Osteoblast (primary cell): ENCODE measurements around the gene PAX5. TPM values are rescaled to one million over a fixed set of nuclear protein-coding genes. Genes with fewer than 3 reads are reported as not detected.

Source experiments
- DNase-seq: peaks from one replicate; pipeline ENCODE4 v3.0.0; 2011; ENCODE audit warnings: low spot score, mixed read lengths; ENCODE audit not compliant: insufficient read length; ENCODE audit errors: missing footprints
- H2AFZ ChIP-seq: 2 replicates; pipeline ENCODE4 v1.6.0; 2011; ENCODE audit warnings: mild to moderate bottlenecking, low read length
- H3K27ac ChIP-seq: 2 replicates; pipeline ENCODE4 v1.5.1; 2011; ENCODE audit warnings: mild to moderate bottlenecking, low read depth, low read length, moderate library complexity
- H3K27me3 ChIP-seq: 2 replicates; pipeline ENCODE4 v1.6.0; 2012; ENCODE audit warnings: mild to moderate bottlenecking, control low read depth, inconsistent platforms, low read length, moderate library complexity; ENCODE audit not compliant: insufficient read depth
- H3K36me3 ChIP-seq: 2 replicates; pipeline ENCODE4 v1.5.1; 2011; ENCODE audit warnings: mild to moderate bottlenecking, low read length, control low read depth, moderate library complexity; ENCODE audit not compliant: insufficient read depth
- H3K4me1 ChIP-seq: 2 replicates; pipeline ENCODE4 v1.5.1; 2011; ENCODE audit warnings: mild to moderate bottlenecking, low read length, control low read depth, moderate library complexity; ENCODE audit not compliant: insufficient read depth
- H3K4me2 ChIP-seq: 2 replicates; pipeline ENCODE4 v1.6.0; 2011; ENCODE audit warnings: mild to moderate bottlenecking, low read length; ENCODE audit not compliant: insufficient read depth
- H3K4me3 ChIP-seq: fragments of 200-600 bp; sonication (generic); 3 replicates; pipeline ENCODE4 v1.5.1; 2012; ENCODE audit warnings: mild to moderate bottlenecking, low read length, inconsistent platforms; ENCODE audit not compliant: insufficient read depth
- H3K79me2 ChIP-seq: 2 replicates; pipeline ENCODE4 v1.6.0; 2012; ENCODE audit warnings: mild to moderate bottlenecking, low read length, control low read depth, inconsistent platforms; ENCODE audit not compliant: insufficient read depth
- H3K9me3 ChIP-seq: 2 replicates; pipeline ENCODE4 v1.5.1; 2011; ENCODE audit warnings: low read depth, low read length, control low read depth
- H4K20me1 ChIP-seq: 2 replicates; pipeline ENCODE4 v1.6.0; 2012; ENCODE audit warnings: mild to moderate bottlenecking, low read length, control low read depth; ENCODE audit not compliant: insufficient read depth
- CTCF ChIP-seq: IDR thresholded peaks from 2 replicates; pipeline ENCODE4 v1.5.1; 2011; ENCODE audit warnings: mild to moderate bottlenecking, low read depth, low read length, moderate library complexity; ENCODE audit errors: extremely low read depth
- total RNA-seq: library from RNA; depleted of rRNA; stranded (reverse); fragments of >200 nt; gene quantifications from 2 replicates; pipeline ENCODE4 v1.2.3, GENCODE V29; 2012

PAX5 gene
- total RNA-seq, 1 donor, result not detected

GRCh38 chr9:36939214-36939613 is 94.9 kb downstream of the PAX5 start:
- Histone ChIP-seq H3K27me3 (peaks cover 49% of the 10 kb centered on the region), H3K79me2 (no peaks in the 10 kb centered on the region), H4K20me1 (no peaks in the 10 kb centered on the region), H3K36me3 (no peaks in the 10 kb centered on the region), H3K27ac (no peak overlapping the region), H3K4me1 (no peaks in the 10 kb centered on the region), H3K4me3 (no peak overlapping the region), H3K9me3 (no peaks in the 10 kb centered on the region), H3K4me2 (no peak overlapping the region), H2AFZ (no peak overlapping the region)
- DNase-seq, result no peak
- no peak for TF ChIP-seq CTCF

GRCh38 chr9:36938617-36939016 is 95.5 kb downstream of the PAX5 start:
- no peak overlapping the region for H3K27ac ChIP-seq
- H2AFZ ChIP-seq, result no peak overlapping the region
- H3K4me1 ChIP-seq, result no peaks in the 10 kb centered on the region
- DNase-seq, result no peak
- H3K4me2 ChIP-seq, result no peak overlapping the region
- H3K9me3 ChIP-seq, result no peaks in the 10 kb centered on the region
- peaks cover 49% of the 10 kb centered on the region for H3K27me3 ChIP-seq
- H3K36me3 ChIP-seq, result no peaks in the 10 kb centered on the region
- no peak overlapping the region for H3K4me3 ChIP-seq
- no peaks in the 10 kb centered on the region for H3K79me2 ChIP-seq
- H4K20me1 ChIP-seq, result no peaks in the 10 kb centered on the region
- TF ChIP-seq CTCF, result no peak

GRCh38 chr9:36937951-36938350 is 96.1 kb downstream of the PAX5 start:
- H3K4me1 ChIP-seq, result no peaks in the 10 kb centered on the region
- H2AFZ ChIP-seq, result no peak overlapping the region
- no peaks in the 10 kb centered on the region for H4K20me1 ChIP-seq
- H3K9me3 ChIP-seq, result no peaks in the 10 kb centered on the region
- H3K27me3 ChIP-seq, result peaks cover 51% of the 10 kb centered on the region
- DNase-seq, result no peak
- no peaks in the 10 kb centered on the region for H3K36me3 ChIP-seq
- no peak for TF ChIP-seq CTCF
- no peaks in the 10 kb centered on the region for H3K79me2 ChIP-seq
- no peak overlapping the region for H3K4me2 ChIP-seq
- H3K27ac ChIP-seq, result no peak overlapping the region
- no peak overlapping the region for H3K4me3 ChIP-seq

- Histone ChIP-seq H3K4me1 (no peaks in the 10 kb centered on the region), H3K4me3 (no peak overlapping the region), H4K20me1 (no peaks in the 10 kb centered on the region), H3K4me2 (no peak overlapping the region), H2AFZ (no peak overlapping the region), H3K27me3 (peaks cover 50% of the 10 kb centered on the region), H3K27ac (no peak overlapping the region), H3K79me2 (no peaks in the 10 kb centered on the region), H3K9me3 (peaks cover under 1% of the 10 kb centered on the region), H3K36me3 (no peaks in the 10 kb centered on the region)
- TF ChIP-seq CTCF, result no peak
- no peak for DNase-seq
Measured at GRCh38 chr9:36937346-36937745, 96.7 kb downstream of the PAX5 start.
